GM23338 (cell line): ENCODE data around the gene MRPS6. TPM values are rescaled to one million over a fixed set of nuclear protein-coding genes. Genes with fewer than 3 reads are reported as not detected.

Experiments
- ATAC-seq: fragments of 200-7000 bp; cut with Tn5 transposase; 3 replicates; pipeline ENCODE4 v1.9.1; 2020
- DNase-seq: peaks from one replicate; pipeline ENCODE4 v3.0.0-alpha.2; 2015; ENCODE audit warnings: low spot score
- H2AFZ ChIP-seq: fragments of 200-600 bp; sonication (generic); 2 replicates; pipeline ENCODE4 v1.8.0; 2016; ENCODE audit warnings: antibody characterized with exemption, mild to moderate bottlenecking, moderate library complexity
- H3F3A ChIP-seq: fragments of 200-600 bp; sonication (generic); replicated peaks from 2 replicates; pipeline ENCODE4 v1.8.0; 2017; ENCODE audit warnings: antibody characterized with exemption, mixed run types, low read depth
- H3K27ac ChIP-seq: fragments of 200-600 bp; sonication (generic); 2 replicates; pipeline ENCODE4 v1.6.1; 2016; ENCODE audit warnings: low read depth
- H3K27me3 ChIP-seq: fragments of 200-600 bp; sonication (generic); 2 replicates; pipeline ENCODE4 v1.8.0; 2016; ENCODE audit warnings: mild to moderate bottlenecking, mixed run types, moderate library complexity; ENCODE audit not compliant: insufficient read depth
- H3K36me3 ChIP-seq: fragments of 200-600 bp; sonication (generic); 2 replicates; pipeline ENCODE4 v1.8.0; 2016; ENCODE audit warnings: mild to moderate bottlenecking; ENCODE audit not compliant: insufficient read depth
- H3K4me1 ChIP-seq: fragments of 200-600 bp; sonication (generic); 2 replicates; pipeline ENCODE4 v1.8.0; 2016; ENCODE audit warnings: mild to moderate bottlenecking, moderate library complexity; ENCODE audit not compliant: insufficient read depth
- H3K4me2 ChIP-seq: fragments of 200-600 bp; sonication (generic); 2 replicates; pipeline ENCODE4 v1.7.1; 2017; ENCODE audit warnings: mixed run types
- H3K4me3 ChIP-seq: fragments of 200-600 bp; sonication (generic); 2 replicates; pipeline ENCODE4 v1.6.1; 2016; ENCODE audit warnings: mixed run types
- H3K79me2 ChIP-seq: fragments of 200-600 bp; sonication (generic); replicated peaks from 2 replicates; pipeline ENCODE4 v1.8.0; 2017; ENCODE audit warnings: mild to moderate bottlenecking; ENCODE audit not compliant: insufficient read depth
- H3K9me2 ChIP-seq: fragments of 200-600 bp; sonication (generic); 2 replicates; pipeline ENCODE4 v1.8.0; 2017; ENCODE audit not compliant: insufficient read depth
- H4K20me1 ChIP-seq: fragments of 200-600 bp; sonication (generic); replicated peaks from 2 replicates; pipeline ENCODE4 v1.8.0; 2017; ENCODE audit warnings: mild to moderate bottlenecking; ENCODE audit not compliant: insufficient read depth
- H3K27ac Mint-ChIP-seq: 2 replicates; pipeline ENCODE4 v1.8.0; 2020; ENCODE audit warnings: inconsistent platforms, mild to moderate bottlenecking, moderate library complexity, mixed read lengths
- H3K27me3 Mint-ChIP-seq: 3 replicates; pipeline ENCODE4 v1.8.0; 2022; ENCODE audit warnings: low read depth, mild to moderate bottlenecking, moderate library complexity, mixed read lengths, inconsistent platforms; ENCODE audit not compliant: insufficient read depth, poor library complexity
- H3K36me3 Mint-ChIP-seq: 3 replicates; pipeline ENCODE4 v1.8.0; 2021; ENCODE audit warnings: low read depth, mild to moderate bottlenecking, inconsistent platforms, moderate library complexity, mixed read lengths
- H3K4me1 Mint-ChIP-seq: 3 replicates; pipeline ENCODE4 v1.8.0; 2020; ENCODE audit warnings: mild to moderate bottlenecking, inconsistent platforms, mixed read lengths
- H3K4me3 Mint-ChIP-seq: 3 replicates; pipeline ENCODE4 v1.8.0; 2021; ENCODE audit warnings: moderate library complexity, mild to moderate bottlenecking, inconsistent platforms, mixed read lengths
- H3K9me3 Mint-ChIP-seq: 3 replicates; pipeline ENCODE4 v1.8.0; 2020; ENCODE audit warnings: moderate library complexity, mild to moderate bottlenecking, inconsistent platforms, mixed read lengths
- CREB1 ChIP-seq: fragments of 250-450 bp; sonication (Bioruptor Pico); IDR thresholded peaks from 2 replicates; pipeline ENCODE4 v1.5.0; 2020; ENCODE audit warnings: low read depth, mild to moderate bottlenecking, moderate library complexity
- EZH2 ChIP-seq: fragments of 200-600 bp; sonication (generic); IDR thresholded peaks from one replicate; pipeline ENCODE4 v1.8.0; 2017; ENCODE audit warnings: antibody characterized with exemption, mild to moderate bottlenecking, low read depth; ENCODE audit not compliant: unreplicated experiment
- EZH2phosphoT487 ChIP-seq: fragments of 200-600 bp; sonication (generic); IDR thresholded peaks from one replicate; pipeline ENCODE4 v1.8.1; 2018; ENCODE audit warnings: antibody characterized with exemption; ENCODE audit not compliant: unreplicated experiment
- JUNB ChIP-seq: IDR thresholded peaks from one replicate; pipeline ENCODE4 v1.6.1; 2016; ENCODE audit warnings: antibody characterized with exemption; ENCODE audit not compliant: unreplicated experiment
- NANOG ChIP-seq: IDR thresholded peaks from 2 replicates; pipeline ENCODE4 v1.6.1; 2016; ENCODE audit warnings: antibody characterized with exemption, borderline replicate concordance
- POLR2AphosphoS5 ChIP-seq: IDR thresholded peaks from 2 replicates; pipeline ENCODE4 v1.6.1; 2016; ENCODE audit warnings: antibody characterized with exemption, low read depth
- ZNF114 ChIP-seq: fragments of 250-450 bp; sonication (Bioruptor Pico); IDR thresholded peaks from 2 replicates; pipeline ENCODE4 v1.5.0; 2020; ENCODE audit warnings: mild to moderate bottlenecking, moderate library complexity
- ZNF331 ChIP-seq: fragments of 250-450 bp; sonication (Bioruptor Pico); IDR thresholded peaks from 2 replicates; pipeline ENCODE4 v1.5.0; 2020; ENCODE audit warnings: low read depth, mild to moderate bottlenecking, moderate library complexity
- long read RNA-seq: library from polyadenylated mRNA; unstranded; transcript quantifications from one replicate; pipeline ENCODE4 v2.0.0, GENCODE V29; 2020; ENCODE audit not compliant: unreplicated experiment
- polyA plus RNA-seq: library from polyadenylated mRNA; unstranded; fragments of >200 nt; fragmentation: Nextera tagmentation; extraction: Ambion mirVana; gene quantifications from 2 replicates; pipeline ENCODE4 v1.2.1, GENCODE V29; 2016
- total RNA-seq: library from RNA; depleted of rRNA; stranded (reverse); fragments of >200 nt; shearing (Covaris generic); gene quantifications from 2 replicates; pipeline ENCODE4 v1.2.3, GENCODE V29; 2014; rRNA removed
- TF ChIP-seq, protein P1 (sequence below), 2 experiments: fragments of 200-600 bp in 1 of 2; sonication (generic) in 1 of 2; conservative IDR thresholded peaks; 2 replicates each; pipeline versions ENCODE4 v1.5.1 to v1.6.1; 2016 to 2017; ENCODE audit warnings: antibody characterized with exemption in 2 of 2, low read depth in 2 of 2, mild to moderate bottlenecking in 2 of 2, moderate library complexity in 1 of 2
- TF ChIP-seq, protein P2 (sequence below): fragments of 250-450 bp; sonication (Bioruptor Pico); IDR thresholded peaks from 2 replicates; pipeline ENCODE4 v1.5.0; 2020; ENCODE audit warnings: mild to moderate bottlenecking, moderate library complexity
- TF ChIP-seq, protein P3 (sequence below): IDR thresholded peaks from 2 replicates; pipeline ENCODE4 v1.6.1; 2016; ENCODE audit warnings: antibody characterized with exemption
- TF ChIP-seq, protein P4 (sequence below): IDR thresholded peaks from one replicate; pipeline ENCODE4 v1.6.1; 2018; ENCODE audit warnings: antibody characterized with exemption; ENCODE audit not compliant: unreplicated experiment

Gene MRPS6
- total RNA-seq: 80.5 and 103 TPM in 2 replicates
- polyA plus RNA-seq: 232 and 242 TPM in 2 replicates
- long read RNA-seq, transcript MRPS6-201 (3 exons, 990 nt): major isoform, 177 of 198 reads
- long read RNA-seq, partial matches to known transcripts: 4 of 198 reads
- long read RNA-seq, other reads (novel, unspliced or antisense): 12 of 198 reads

DNA sequence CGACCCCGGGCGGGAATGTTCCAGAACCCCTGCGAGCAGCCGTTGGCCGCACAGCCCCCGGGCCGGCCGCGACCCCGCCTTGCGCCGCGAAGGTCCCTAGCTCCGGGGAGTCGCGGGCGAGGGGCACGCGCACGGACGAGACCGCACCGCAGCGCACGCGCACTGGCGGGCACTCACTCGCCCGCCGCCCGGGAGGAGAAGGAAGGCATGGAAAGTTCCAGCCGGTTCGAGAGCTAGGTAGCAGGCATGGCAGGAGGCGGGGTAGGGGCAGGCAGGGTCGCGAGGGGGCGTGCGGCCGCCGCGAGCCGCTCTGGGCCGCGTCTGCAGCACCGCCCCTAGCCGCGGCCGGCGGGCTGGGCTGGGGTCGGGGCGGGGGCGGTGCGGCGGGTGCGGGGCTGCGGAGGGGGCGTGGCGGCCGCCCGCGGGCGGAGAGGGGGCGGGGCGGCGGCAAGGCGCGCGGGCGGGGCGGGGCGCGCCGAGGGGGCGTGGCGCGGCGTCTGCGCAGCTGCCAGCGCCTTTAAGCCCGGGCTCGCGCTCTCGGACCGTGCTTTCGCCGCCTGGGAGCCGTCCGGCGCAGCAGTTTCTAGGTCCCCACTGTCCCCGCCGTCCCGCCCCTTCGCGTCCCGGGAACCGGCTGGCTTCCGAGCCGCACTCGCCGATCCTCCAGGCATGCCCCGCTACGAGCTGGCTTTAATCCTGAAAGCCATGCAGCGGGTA is at the start of gene MRPS6, which contains the start of gene SLC5A3:
Gene MRPS6, plus strand, starts transcription at position 547 of the 717 bp plus-strand sequence. Its CDS starts 123 bp downstream, at position 670.
Gene SLC5A3, plus strand, starts transcription at position 547 of the 717 bp plus-strand sequence. CDS start 21,621 bp downstream, outside the sequence.
- Histone ChIP-seq H2AFZ (peak within 1 kb of the TSS; percentile 99), H3K36me3 (no peaks in the 10 kb centered on the region; the same call in 1 of the 2 replicates), H3K79me2 (peaks cover 41% of the 10 kb centered on the region), H3K4me3 (peak within 1 kb of the TSS; percentile 88), H3K4me2 (peak within 1 kb of the TSS; percentile 96), H3F3A (no peaks in the 10 kb centered on the region; the same call in 1 of the 2 replicates), H4K20me1 (peaks cover 33% of the 10 kb centered on the region), H3K27ac (no peak within 1 kb of the TSS), H3K27me3 (peaks cover 15% of the 10 kb centered on the region; the same call in 1 of the 2 replicates), H3K9me2 (no peaks in the 10 kb centered on the region), H3K4me1 (peaks cover 32% of the 10 kb centered on the region)
- no peak for TF ChIP-seq EZH2phosphoT487
- TF ChIP-seq CREB1 (CRISPR knock-in tag): no peak
- TF ChIP-seq, protein P1, sequence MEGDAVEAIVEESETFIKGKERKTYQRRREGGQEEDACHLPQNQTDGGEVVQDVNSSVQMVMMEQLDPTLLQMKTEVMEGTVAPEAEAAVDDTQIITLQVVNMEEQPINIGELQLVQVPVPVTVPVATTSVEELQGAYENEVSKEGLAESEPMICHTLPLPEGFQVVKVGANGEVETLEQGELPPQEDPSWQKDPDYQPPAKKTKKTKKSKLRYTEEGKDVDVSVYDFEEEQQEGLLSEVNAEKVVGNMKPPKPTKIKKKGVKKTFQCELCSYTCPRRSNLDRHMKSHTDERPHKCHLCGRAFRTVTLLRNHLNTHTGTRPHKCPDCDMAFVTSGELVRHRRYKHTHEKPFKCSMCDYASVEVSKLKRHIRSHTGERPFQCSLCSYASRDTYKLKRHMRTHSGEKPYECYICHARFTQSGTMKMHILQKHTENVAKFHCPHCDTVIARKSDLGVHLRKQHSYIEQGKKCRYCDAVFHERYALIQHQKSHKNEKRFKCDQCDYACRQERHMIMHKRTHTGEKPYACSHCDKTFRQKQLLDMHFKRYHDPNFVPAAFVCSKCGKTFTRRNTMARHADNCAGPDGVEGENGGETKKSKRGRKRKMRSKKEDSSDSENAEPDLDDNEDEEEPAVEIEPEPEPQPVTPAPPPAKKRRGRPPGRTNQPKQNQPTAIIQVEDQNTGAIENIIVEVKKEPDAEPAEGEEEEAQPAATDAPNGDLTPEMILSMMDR (conservative IDR thresholded peaks at IDR 0.05; ENCODE audit: low read depth in 2 of 2): peak in 1 of 2 experiments; percentile 68; a peak in 2 of 4 replicates
- TF ChIP-seq, protein P2, sequence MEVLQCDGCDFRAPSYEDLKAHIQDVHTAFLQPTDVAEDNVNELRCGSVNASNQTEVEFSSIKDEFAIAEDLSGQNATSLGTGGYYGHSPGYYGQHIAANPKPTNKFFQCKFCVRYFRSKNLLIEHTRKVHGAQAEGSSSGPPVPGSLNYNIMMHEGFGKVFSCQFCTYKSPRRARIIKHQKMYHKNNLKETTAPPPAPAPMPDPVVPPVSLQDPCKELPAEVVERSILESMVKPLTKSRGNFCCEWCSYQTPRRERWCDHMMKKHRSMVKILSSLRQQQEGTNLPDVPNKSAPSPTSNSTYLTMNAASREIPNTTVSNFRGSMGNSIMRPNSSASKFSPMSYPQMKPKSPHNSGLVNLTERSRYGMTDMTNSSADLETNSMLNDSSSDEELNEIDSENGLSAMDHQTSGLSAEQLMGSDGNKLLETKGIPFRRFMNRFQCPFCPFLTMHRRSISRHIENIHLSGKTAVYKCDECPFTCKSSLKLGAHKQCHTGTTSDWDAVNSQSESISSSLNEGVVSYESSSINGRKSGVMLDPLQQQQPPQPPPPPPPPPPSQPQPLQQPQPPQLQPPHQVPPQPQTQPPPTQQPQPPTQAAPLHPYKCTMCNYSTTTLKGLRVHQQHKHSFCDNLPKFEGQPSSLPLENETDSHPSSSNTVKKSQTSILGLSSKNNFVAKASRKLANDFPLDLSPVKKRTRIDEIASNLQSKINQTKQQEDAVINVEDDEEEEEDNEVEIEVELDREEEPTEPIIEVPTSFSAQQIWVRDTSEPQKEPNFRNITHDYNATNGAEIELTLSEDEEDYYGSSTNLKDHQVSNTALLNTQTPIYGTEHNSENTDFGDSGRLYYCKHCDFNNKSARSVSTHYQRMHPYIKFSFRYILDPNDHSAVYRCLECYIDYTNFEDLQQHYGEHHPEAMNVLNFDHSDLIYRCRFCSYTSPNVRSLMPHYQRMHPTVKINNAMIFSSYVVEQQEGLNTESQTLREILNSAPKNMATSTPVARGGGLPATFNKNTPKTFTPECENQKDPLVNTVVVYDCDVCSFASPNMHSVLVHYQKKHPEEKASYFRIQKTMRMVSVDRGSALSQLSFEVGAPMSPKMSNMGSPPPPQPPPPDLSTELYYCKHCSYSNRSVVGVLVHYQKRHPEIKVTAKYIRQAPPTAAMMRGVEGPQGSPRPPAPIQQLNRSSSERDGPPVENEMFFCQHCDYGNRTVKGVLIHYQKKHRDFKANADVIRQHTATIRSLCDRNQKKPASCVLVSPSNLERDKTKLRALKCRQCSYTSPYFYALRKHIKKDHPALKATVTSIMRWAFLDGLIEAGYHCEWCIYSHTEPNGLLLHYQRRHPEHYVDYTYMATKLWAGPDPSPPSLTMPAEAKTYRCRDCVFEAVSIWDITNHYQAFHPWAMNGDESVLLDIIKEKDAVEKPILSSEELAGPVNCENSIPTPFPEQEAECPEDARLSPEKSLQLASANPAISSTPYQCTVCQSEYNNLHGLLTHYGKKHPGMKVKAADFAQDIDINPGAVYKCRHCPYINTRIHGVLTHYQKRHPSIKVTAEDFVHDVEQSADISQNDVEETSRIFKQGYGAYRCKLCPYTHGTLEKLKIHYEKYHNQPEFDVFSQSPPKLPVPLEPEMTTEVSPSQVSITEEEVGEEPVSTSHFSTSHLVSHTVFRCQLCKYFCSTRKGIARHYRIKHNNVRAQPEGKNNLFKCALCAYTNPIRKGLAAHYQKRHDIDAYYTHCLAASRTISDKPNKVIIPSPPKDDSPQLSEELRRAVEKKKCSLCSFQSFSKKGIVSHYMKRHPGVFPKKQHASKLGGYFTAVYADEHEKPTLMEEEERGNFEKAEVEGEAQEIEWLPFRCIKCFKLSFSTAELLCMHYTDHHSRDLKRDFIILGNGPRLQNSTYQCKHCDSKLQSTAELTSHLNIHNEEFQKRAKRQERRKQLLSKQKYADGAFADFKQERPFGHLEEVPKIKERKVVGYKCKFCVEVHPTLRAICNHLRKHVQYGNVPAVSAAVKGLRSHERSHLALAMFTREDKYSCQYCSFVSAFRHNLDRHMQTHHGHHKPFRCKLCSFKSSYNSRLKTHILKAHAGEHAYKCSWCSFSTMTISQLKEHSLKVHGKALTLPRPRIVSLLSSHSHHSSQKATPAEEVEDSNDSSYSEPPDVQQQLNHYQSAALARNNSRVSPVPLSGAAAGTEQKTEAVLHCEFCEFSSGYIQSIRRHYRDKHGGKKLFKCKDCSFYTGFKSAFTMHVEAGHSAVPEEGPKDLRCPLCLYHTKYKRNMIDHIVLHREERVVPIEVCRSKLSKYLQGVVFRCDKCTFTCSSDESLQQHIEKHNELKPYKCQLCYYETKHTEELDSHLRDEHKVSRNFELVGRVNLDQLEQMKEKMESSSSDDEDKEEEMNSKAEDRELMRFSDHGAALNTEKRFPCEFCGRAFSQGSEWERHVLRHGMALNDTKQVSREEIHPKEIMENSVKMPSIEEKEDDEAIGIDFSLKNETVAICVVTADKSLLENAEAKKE (CRISPR knock-in tag): no peak
- TF ChIP-seq ZNF114 (CRISPR knock-in tag): no peak
- no peak for TF ChIP-seq NANOG
- TF ChIP-seq, protein P3, sequence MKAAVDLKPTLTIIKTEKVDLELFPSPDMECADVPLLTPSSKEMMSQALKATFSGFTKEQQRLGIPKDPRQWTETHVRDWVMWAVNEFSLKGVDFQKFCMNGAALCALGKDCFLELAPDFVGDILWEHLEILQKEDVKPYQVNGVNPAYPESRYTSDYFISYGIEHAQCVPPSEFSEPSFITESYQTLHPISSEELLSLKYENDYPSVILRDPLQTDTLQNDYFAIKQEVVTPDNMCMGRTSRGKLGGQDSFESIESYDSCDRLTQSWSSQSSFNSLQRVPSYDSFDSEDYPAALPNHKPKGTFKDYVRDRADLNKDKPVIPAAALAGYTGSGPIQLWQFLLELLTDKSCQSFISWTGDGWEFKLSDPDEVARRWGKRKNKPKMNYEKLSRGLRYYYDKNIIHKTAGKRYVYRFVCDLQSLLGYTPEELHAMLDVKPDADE: no peak
- TF ChIP-seq JUNB: no peak
- TF ChIP-seq EZH2: no peak
- TF ChIP-seq POLR2AphosphoS5: peak; percentile 89
- TF ChIP-seq ZNF331: no peak
- TF ChIP-seq, protein P4, sequence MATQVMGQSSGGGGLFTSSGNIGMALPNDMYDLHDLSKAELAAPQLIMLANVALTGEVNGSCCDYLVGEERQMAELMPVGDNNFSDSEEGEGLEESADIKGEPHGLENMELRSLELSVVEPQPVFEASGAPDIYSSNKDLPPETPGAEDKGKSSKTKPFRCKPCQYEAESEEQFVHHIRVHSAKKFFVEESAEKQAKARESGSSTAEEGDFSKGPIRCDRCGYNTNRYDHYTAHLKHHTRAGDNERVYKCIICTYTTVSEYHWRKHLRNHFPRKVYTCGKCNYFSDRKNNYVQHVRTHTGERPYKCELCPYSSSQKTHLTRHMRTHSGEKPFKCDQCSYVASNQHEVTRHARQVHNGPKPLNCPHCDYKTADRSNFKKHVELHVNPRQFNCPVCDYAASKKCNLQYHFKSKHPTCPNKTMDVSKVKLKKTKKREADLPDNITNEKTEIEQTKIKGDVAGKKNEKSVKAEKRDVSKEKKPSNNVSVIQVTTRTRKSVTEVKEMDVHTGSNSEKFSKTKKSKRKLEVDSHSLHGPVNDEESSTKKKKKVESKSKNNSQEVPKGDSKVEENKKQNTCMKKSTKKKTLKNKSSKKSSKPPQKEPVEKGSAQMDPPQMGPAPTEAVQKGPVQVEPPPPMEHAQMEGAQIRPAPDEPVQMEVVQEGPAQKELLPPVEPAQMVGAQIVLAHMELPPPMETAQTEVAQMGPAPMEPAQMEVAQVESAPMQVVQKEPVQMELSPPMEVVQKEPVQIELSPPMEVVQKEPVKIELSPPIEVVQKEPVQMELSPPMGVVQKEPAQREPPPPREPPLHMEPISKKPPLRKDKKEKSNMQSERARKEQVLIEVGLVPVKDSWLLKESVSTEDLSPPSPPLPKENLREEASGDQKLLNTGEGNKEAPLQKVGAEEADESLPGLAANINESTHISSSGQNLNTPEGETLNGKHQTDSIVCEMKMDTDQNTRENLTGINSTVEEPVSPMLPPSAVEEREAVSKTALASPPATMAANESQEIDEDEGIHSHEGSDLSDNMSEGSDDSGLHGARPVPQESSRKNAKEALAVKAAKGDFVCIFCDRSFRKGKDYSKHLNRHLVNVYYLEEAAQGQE: no peak
- Mint-ChIP-seq H3K27ac (peak within 1 kb of the TSS; percentile 90), H3K36me3 (peaks cover 9% of the 10 kb centered on the region; the same call in 2 of the 3 replicates), H3K4me1 (peaks cover 31% of the 10 kb centered on the region), H3K9me3 (peaks cover 3% of the 10 kb centered on the region; the same call in 1 of the 3 replicates), H3K4me3 (peak within 1 kb of the TSS; percentile 96), H3K27me3 (peaks cover 8% of the 10 kb centered on the region)
- DNase-seq (peak; percentile 91), ATAC-seq (peak; percentile 87)
